Bronchial epithelial cell (primary cell): ENCODE data around the gene ADCY9. TPM values are rescaled to one million over a fixed set of nuclear protein-coding genes. Genes with fewer than 3 reads are reported as not detected.

Experiments used
- DNase-seq: peaks from one replicate; pipeline ENCODE4 v3.0.0-alpha.2; 2010; ENCODE audit warnings: low read depth
- FAIRE-seq: peaks from 2 replicates; lab custom pipeline; 2011; peaks lifted over from hg19 to GRCh38; lab: Jason Lieb, UNC
- H3K27me3 ChIP-seq: 2 replicates; pipeline ENCODE4 v1.5.1; 2011; ENCODE audit warnings: low read length; ENCODE audit not compliant: control insufficient read depth, insufficient read depth
- H3K36me3 ChIP-seq: 2 replicates; pipeline ENCODE4 v1.5.1; 2011; ENCODE audit warnings: low read length; ENCODE audit not compliant: control insufficient read depth, insufficient read depth
- H3K4me3 ChIP-seq: 2 replicates; pipeline ENCODE4 v1.5.1; 2011; ENCODE audit warnings: mild to moderate bottlenecking, low read depth, low read length, control low read depth
- CTCF ChIP-seq: IDR thresholded peaks from 2 replicates; pipeline ENCODE4 v1.5.1; 2011; ENCODE audit warnings: mild to moderate bottlenecking, moderate library complexity, low read length, control low read depth, inconsistent platforms; ENCODE audit not compliant: insufficient read depth, severe bottlenecking
- total RNA-seq: library from RNA; depleted of rRNA; stranded (reverse); fragments of >200 nt; gene quantifications from 2 replicates; pipeline ENCODE4 v1.2.1, GENCODE V29; 2014

Gene ADCY9
- total RNA-seq, 1 donor from 2014 or later = 11.3 TPM

- DNase-seq (no peak), FAIRE-seq (no peak)
- no peak for TF ChIP-seq CTCF
- no peaks in the 10 kb centered on the region for H3K27me3 ChIP-seq
- no peak overlapping the region for H3K4me3 ChIP-seq
- no peaks in the 10 kb centered on the region for H3K36me3 ChIP-seq
Measured at GRCh38 chr16:3999479-4000325, 116.5 kb downstream of the ADCY9 start.

- FAIRE-seq (no peak), DNase-seq (no peak)
- no peaks in the 10 kb centered on the region for H3K27me3 ChIP-seq
- H3K36me3 ChIP-seq = no peaks in the 10 kb centered on the region
- TF ChIP-seq CTCF = no peak
- no peak overlapping the region for H3K4me3 ChIP-seq
Measured at GRCh38 chr16:3998793-3999478, 117.3 kb downstream of the ADCY9 start.

DNA sequence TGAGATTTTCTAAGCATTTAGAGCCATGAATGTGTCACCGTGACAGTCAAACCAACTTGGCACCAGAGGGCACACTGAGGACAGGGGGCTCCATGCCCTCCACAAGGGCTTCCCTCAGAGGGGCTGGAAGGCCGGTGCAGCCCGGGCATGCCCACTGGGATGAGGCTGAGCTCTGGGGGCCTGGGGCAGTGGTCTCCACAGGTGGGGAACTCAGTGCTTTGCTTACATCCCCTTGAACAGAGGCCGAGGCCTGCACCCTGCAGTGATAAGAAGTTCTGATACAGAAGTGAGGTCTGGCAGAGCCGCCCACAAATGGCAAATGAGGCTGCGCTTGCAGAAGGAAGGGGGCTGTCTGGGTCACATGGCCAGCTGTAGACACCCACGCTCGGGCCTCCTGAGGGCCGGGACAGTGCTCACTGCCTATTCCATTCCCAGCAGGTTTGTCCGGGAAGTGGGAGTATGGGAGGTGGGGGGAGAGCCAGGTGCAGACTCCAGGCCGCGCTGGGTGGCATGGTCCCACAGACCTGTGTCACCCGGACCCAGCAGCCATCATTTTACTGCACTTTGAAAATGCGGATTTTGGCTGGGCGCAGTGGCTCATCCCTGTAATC lies 118.9 kb downstream of the ADCY9 start:
- DNase-seq (no peak), FAIRE-seq (no peak)
- H3K27me3 ChIP-seq = no peaks in the 10 kb centered on the region
- no peak overlapping the region for H3K4me3 ChIP-seq
- no peak for TF ChIP-seq CTCF
- H3K36me3 ChIP-seq = peaks cover under 1% of the 10 kb centered on the region

- TF ChIP-seq CTCF = no peak
- H3K4me3 ChIP-seq = no peak overlapping the region
- no peaks in the 10 kb centered on the region for H3K27me3 ChIP-seq
- peaks cover 2% of the 10 kb centered on the region for H3K36me3 ChIP-seq
- no peak for FAIRE-seq
- DNase-seq = no peak
Measured at GRCh38 chr16:3995001-3995400, 121.2 kb downstream of the ADCY9 start.

DNA sequence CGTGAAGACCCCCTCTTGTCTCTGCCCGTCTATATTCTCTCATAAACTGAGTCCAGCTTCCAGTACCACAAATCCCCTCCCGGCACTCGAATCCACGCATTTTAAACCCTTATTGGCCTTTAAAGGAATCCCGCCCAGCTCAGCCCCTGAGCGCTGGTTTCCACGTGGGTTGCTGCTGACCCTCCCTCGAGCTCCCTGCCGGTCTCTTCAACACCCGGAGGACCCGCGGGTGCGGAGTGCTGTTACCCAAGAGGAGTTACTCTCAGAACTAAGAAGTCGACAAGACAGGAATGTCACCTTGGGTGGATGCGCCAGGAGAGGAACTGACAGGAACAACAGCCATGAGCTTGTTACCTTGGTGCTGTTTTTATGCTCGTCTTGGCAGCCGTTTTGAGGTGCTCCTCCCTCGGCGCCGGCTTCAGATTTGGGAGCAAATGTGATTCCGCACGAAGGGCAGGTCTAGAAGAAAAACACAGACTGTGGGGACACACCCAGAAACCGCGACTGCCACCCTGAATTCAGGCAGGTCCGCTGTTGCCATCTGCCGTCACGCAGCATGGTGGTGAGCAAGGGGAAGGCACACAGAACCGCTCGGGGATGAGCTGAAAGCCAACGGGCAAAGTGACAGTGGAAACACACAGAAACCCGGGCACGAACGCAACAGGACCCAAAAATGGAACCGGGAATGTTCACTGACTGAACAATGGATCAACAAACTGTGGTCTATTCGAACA lies 123.0 kb downstream of the ADCY9 start:
- no peak for FAIRE-seq
- Histone ChIP-seq H3K36me3 (peaks cover 4% of the 10 kb centered on the region), H3K4me3 (no peak overlapping the region), H3K27me3 (no peaks in the 10 kb centered on the region)
- DNase-seq = no peak
- TF ChIP-seq CTCF = no peak
